Nephron progenitor cell (in vitro differentiated cells): ENCODE data around the gene CUL3.
"Not testable (repeated sequence)": the region's sequence is repeated elsewhere in the genome, so short reads cannot be mapped to it uniquely, and the experiment has no call there.

ENCODE experiments used
- DNase-seq: peaks from one replicate; pipeline ENCODE4 v3.0.0; 2021
- H3K27ac Mint-ChIP-seq: 2 replicates; pipeline ENCODE4 v1.8.0; 2021; ENCODE audit warnings: mild to moderate bottlenecking, moderate library complexity, mixed read lengths
- H3K27me3 Mint-ChIP-seq: 2 replicates; pipeline ENCODE4 v1.8.0; 2021; ENCODE audit warnings: mild to moderate bottlenecking, low read depth, mixed read lengths; ENCODE audit not compliant: poor library complexity
- H3K36me3 Mint-ChIP-seq: 2 replicates; pipeline ENCODE4 v1.8.0; 2021; ENCODE audit warnings: low read depth, mixed read lengths
- H3K4me1 Mint-ChIP-seq: 2 replicates; pipeline ENCODE4 v1.8.0; 2021; ENCODE audit warnings: mixed read lengths
- H3K4me3 Mint-ChIP-seq: 2 replicates; pipeline ENCODE4 v1.8.0; 2021; ENCODE audit warnings: mild to moderate bottlenecking, moderate library complexity, mixed read lengths
- H3K9me3 Mint-ChIP-seq: 2 replicates; pipeline ENCODE4 v1.8.0; 2021; ENCODE audit warnings: mild to moderate bottlenecking, moderate library complexity, mixed read lengths
- CTCF ChIP-seq: fragments of 200-600 bp; sonication (generic); IDR thresholded peaks from 2 replicates; pipeline ENCODE4 v1.5.0; 2021; ENCODE audit warnings: antibody characterized with exemption

CUL3 gene

GRCh38 chr2:224492531-224492930, 92.6 kb downstream of the CUL3 start:
- Mint-ChIP-seq H3K27ac (peak overlapping the region; percentile 36), H3K4me1 (no peaks in the 10 kb centered on the region), H3K27me3 (no peaks in the 10 kb centered on the region), H3K4me3 (no peak overlapping the region), H3K36me3 (peaks cover 82% of the 10 kb centered on the region), H3K9me3 (peaks cover 32% of the 10 kb centered on the region)
- DNase-seq = no peak
- TF ChIP-seq CTCF = no peak

- not testable (repeated sequence) for H3K27me3 Mint-ChIP-seq, H3K27ac Mint-ChIP-seq, H3K4me3 Mint-ChIP-seq, DNase-seq
- Mint-ChIP-seq H3K9me3 (peaks cover 51% of the 10 kb centered on the region), H3K4me1 (peaks cover 21% of the 10 kb centered on the region), H3K36me3 (peaks cover 81% of the 10 kb centered on the region)
These were observed 97.2 kb downstream of the CUL3 start for GRCh38 chr2:224487940-224488339.

- H3K27me3 Mint-ChIP-seq, H3K4me3 Mint-ChIP-seq: not testable (repeated sequence)
- Mint-ChIP-seq H3K4me1 (peaks cover 21% of the 10 kb centered on the region), H3K9me3 (peaks cover 46% of the 10 kb centered on the region), H3K27ac (peak overlapping the region; percentile 11), H3K36me3 (peaks cover 55% of the 10 kb centered on the region)
- DNase-seq = peak; percentile 57
These were observed 99.8 kb downstream of the CUL3 start for GRCh38 chr2:224485081-224486014.

GRCh38 chr2:224479826-224480225, 105.3 kb downstream of the CUL3 start:
- H3K36me3 Mint-ChIP-seq = peaks cover 60% of the 10 kb centered on the region
- H3K27me3 Mint-ChIP-seq = no peaks in the 10 kb centered on the region
- H3K4me3 Mint-ChIP-seq = no peak overlapping the region
- H3K9me3 Mint-ChIP-seq = no peaks in the 10 kb centered on the region
- DNase-seq = no peak
- H3K27ac Mint-ChIP-seq = no peak overlapping the region
- no peak for TF ChIP-seq CTCF
- peaks cover 3% of the 10 kb centered on the region for H3K4me1 Mint-ChIP-seq

GRCh38 chr2:224472827-224473226, 112.3 kb downstream of the CUL3 start:
- peaks cover under 1% of the 10 kb centered on the region for H3K4me1 Mint-ChIP-seq
- H3K27ac Mint-ChIP-seq = no peak overlapping the region
- DNase-seq = no peak
- no peak for TF ChIP-seq CTCF
- no peak overlapping the region for H3K4me3 Mint-ChIP-seq
- H3K9me3 Mint-ChIP-seq = no peaks in the 10 kb centered on the region
- no peaks in the 10 kb centered on the region for H3K27me3 Mint-ChIP-seq
- peaks cover 35% of the 10 kb centered on the region for H3K36me3 Mint-ChIP-seq

GRCh38 chr2:224472137-224472536, 113.0 kb downstream of the CUL3 start:
- Mint-ChIP-seq H3K36me3 (peaks cover 28% of the 10 kb centered on the region), H3K4me3 (no peak overlapping the region), H3K27me3 (no peaks in the 10 kb centered on the region), H3K9me3 (no peaks in the 10 kb centered on the region), H3K4me1 (peaks cover 6% of the 10 kb centered on the region), H3K27ac (peak overlapping the region; percentile 11)
- no peak for TF ChIP-seq CTCF
- DNase-seq = no peak
